K562 (cell line): ENCODE results near the gene RPTOR. TPM values are rescaled to one million over a fixed set of nuclear protein-coding genes. Genes with fewer than 3 reads are reported as not detected.

Experiments
- ATAC-seq: fragments of 200-7000 bp; cut with Tn5 transposase; 3 replicates; pipeline ENCODE4 v1.9.1; 2020; ENCODE audit warnings: moderate library complexity
- BruUV-seq: library from RNA; stranded (reverse); fragments of 400-500 nt; replicated peaks from 2 replicates; lab custom pipeline; 2021; lab: Mats Ljungman, UMichigan
- CTCF ChIA-PET: fragments of 300-600 bp; formaldehyde crosslinking; extraction: SDS; loops from one replicate; lab custom pipeline; 2021; ENCODE audit warnings: low intra/inter-chr PET ratio; lab: Yijun Ruan, JAX
- POLR2A ChIA-PET: fragments of 300-600, 350-650 bp; sonication (Branson Sonifier 250); formaldehyde crosslinking; extraction: SDS; loops from one replicate; lab custom pipeline; 2021; ENCODE audit warnings: antibody characterized with exemption, inconsistent platforms; lab: Yijun Ruan, JAX
- DNase-seq, 4 experiments: peaks; one replicate each; pipeline versions ENCODE4 v3.0.0 to v3.0.0-alpha.2; 2011 to 2018; ENCODE audit warnings: low spot score in 3 of 4, mixed read lengths in 3 of 4; ENCODE audit errors: extremely low read depth in 1 of 4
- FAIRE-seq: peaks from 2 replicates; lab custom pipeline; 2011; peaks lifted over from hg19 to GRCh38; lab: Jason Lieb, UNC
- H2AFZ ChIP-seq: 2 replicates; pipeline ENCODE4 v1.6.0; 2011; ENCODE audit warnings: low read depth, low read length, control low read depth, inconsistent platforms
- H3K27ac ChIP-seq: fragments of 200-600 bp; 3 replicates; pipeline ENCODE4 v1.8.0; 2011; ENCODE audit warnings: low read depth, mild to moderate bottlenecking, control low read depth, inconsistent platforms, low read length, moderate library complexity, mixed read lengths; ENCODE audit errors: extremely low read depth
- H3K27me3 ChIP-seq, 2 experiments: fragments of 300-600 bp in 1 of 2; 2 replicates in 1 of 2; 3 replicates in 1 of 2; pipeline versions ENCODE4 v1.6.0 to v1.8.0; 2011; ENCODE audit warnings: inconsistent platforms in 2 of 2, low read length in 2 of 2, mild to moderate bottlenecking in 1 of 2, mixed read lengths in 1 of 2, moderate library complexity in 1 of 2; ENCODE audit not compliant: control insufficient read depth in 2 of 2, insufficient read depth in 2 of 2
- H3K36me3 ChIP-seq: fragments of 300-600 bp; 3 replicates; pipeline ENCODE4 v1.8.0; 2011; ENCODE audit warnings: mild to moderate bottlenecking, low read length, inconsistent platforms; ENCODE audit not compliant: control insufficient read depth, insufficient read depth
- H3K4me1 ChIP-seq, 2 experiments: fragments of 200-600 bp in 1 of 2; replicated peaks in 1 of 2; 2 replicates in 1 of 2; 3 replicates in 1 of 2; pipeline versions ENCODE4 v1.5.1 to v1.8.0; 2011; ENCODE audit warnings: inconsistent platforms in 2 of 2, low read length in 2 of 2, mild to moderate bottlenecking in 1 of 2, mixed read lengths in 1 of 2, moderate library complexity in 1 of 2; ENCODE audit not compliant: control insufficient read depth in 2 of 2, insufficient read depth in 2 of 2
- H3K4me2 ChIP-seq: 2 replicates; pipeline ENCODE4 v1.6.1; 2011; ENCODE audit warnings: low read length, control low read depth, inconsistent platforms, mixed read lengths; ENCODE audit not compliant: insufficient read depth
- H3K4me3 ChIP-seq: fragments of 200-600 bp; sonication (generic), shearing (Covaris generic); 2 replicates; pipeline ENCODE4 v1.5.1; 2016; ENCODE audit warnings: control low read depth, inconsistent platforms
- H3K79me2 ChIP-seq: fragments of 200-600 bp; 3 replicates; pipeline ENCODE4 v1.8.0; 2011; ENCODE audit warnings: low read length, inconsistent platforms; ENCODE audit not compliant: control insufficient read depth, insufficient read depth
- H3K9ac ChIP-seq, 2 experiments: 2 replicates each; pipeline versions ENCODE4 v1.6.0 to v1.6.1; 2011; ENCODE audit warnings: low read depth in 2 of 2, low read length in 2 of 2, control low read depth in 1 of 2, inconsistent platforms in 1 of 2, mild to moderate bottlenecking in 1 of 2, mixed read lengths in 1 of 2; ENCODE audit not compliant: insufficient read depth in 1 of 2
- H3K9me1 ChIP-seq: one replicate; pipeline ENCODE4 v1.6.0; 2011; ENCODE audit warnings: inconsistent platforms, mild to moderate bottlenecking, low read length, moderate library complexity; ENCODE audit not compliant: control insufficient read depth, insufficient read depth
- H3K9me3 ChIP-seq: replicated peaks from 2 replicates; pipeline ENCODE4 v1.5.1; 2011; ENCODE audit warnings: low read depth, low read length, inconsistent platforms; ENCODE audit not compliant: control insufficient read depth, insufficient read depth
- H4K20me1 ChIP-seq: replicated peaks from 2 replicates; pipeline ENCODE4 v1.6.1; 2011; ENCODE audit warnings: low read length, inconsistent platforms, mixed read lengths; ENCODE audit not compliant: control insufficient read depth, insufficient read depth
- HMG20B ChIP-seq: fragments of 250-450 bp; sonication (Bioruptor Pico); IDR thresholded peaks from 2 replicates; pipeline ENCODE4 v1.5.0; 2021; ENCODE audit warnings: mild to moderate bottlenecking
- POLR2AphosphoS5 ChIP-seq: IDR thresholded peaks from 2 replicates; pipeline ENCODE4 v1.6.1; 2011; ENCODE audit warnings: mild to moderate bottlenecking, low read depth, low read length, moderate library complexity; ENCODE audit not compliant: control insufficient read depth, insufficient read depth
- ZBTB1 ChIP-seq: sonication (generic); formaldehyde crosslinking; IDR thresholded peaks from 2 replicates; pipeline ENCODE4 v1.8.1; 2023; ENCODE audit warnings: missing genetic modification reagents, low read depth, mild to moderate bottlenecking, borderline replicate concordance
- ZC3H11A ChIP-seq: IDR thresholded peaks from 2 replicates; pipeline ENCODE4 v1.6.1; 2012; ENCODE audit warnings: low read depth, low read length, improper control_type of control experiment
- ZNF239 ChIP-seq: fragments of 250-450 bp; sonication (Bioruptor Pico); IDR thresholded peaks from 2 replicates; pipeline ENCODE4 v1.4.0; 2020; ENCODE audit warnings: mild to moderate bottlenecking
- ZNF561 ChIP-seq: fragments of 450-650 bp; formaldehyde crosslinking; conservative IDR thresholded peaks from 2 replicates; pipeline ENCODE4 v1.4.0; 2020; ENCODE audit warnings: mild to moderate bottlenecking, moderate library complexity
- ZNF696 ChIP-seq: fragments of 250-450 bp; sonication (Bioruptor Pico); conservative IDR thresholded peaks from 2 replicates; pipeline ENCODE4 v1.4.0; 2020; ENCODE audit warnings: mild to moderate bottlenecking, moderate library complexity
- WGBS: fragments of 100-300 bp; shearing (Covaris generic); methylation state at CpG from one replicate; pipeline ENCODE4 v1.1.6; 2016; ENCODE audit warnings: low coverage, mixed read lengths; ENCODE audit not compliant: insufficient coverage; ENCODE audit errors: missing lambda C conversion rate; 5-methylcytosine and 5-hydroxymethylcytosine counted together
- in situ Hi-C: fragments of 300-500 bp; cut with MboI; formaldehyde crosslinking; loops from 4 replicates; pipeline ENCODE4 v1.15.0; 2018; ENCODE audit warnings: inconsistent platforms, mixed read lengths
- intact Hi-C: fragments of 100-400 bp; cut with micrococcal nuclease; formaldehyde crosslinking; loops from 2 replicates; pipeline ENCODE4 v1.14.2; 2022
- polyA plus RNA-seq, 8 experiments: library from polyadenylated mRNA; depleted of rRNA in 4 of 8; stranded (reverse) in 5 of 8; unstranded in 3 of 8; fragments of >200 nt; fragmentation: Nextera tagmentation in 2 of 8; fragmentation: Illumina TruSeq in 1 of 8; extraction: Ambion mirVana in 2 of 8; extraction: Trizol in 1 of 8; gene quantifications; 2 replicates each; pipeline versions ENCODE4 v1.2.1 to v1.2.3, GENCODE V29; 2011 to 2014; ENCODE audit warnings: inconsistent platforms in 1 of 8, missing spikeins in 1 of 8
- total RNA-seq, 7 experiments: library from RNA; depleted of rRNA in 6 of 7; stranded (reverse); fragments of >200 nt in 6 of 7; fragmentation: Illumina TruSeq in 2 of 7; extraction: Trizol in 2 of 7; gene quantifications; 2 replicates each; pipeline versions ENCODE4 v1.2.1 to v1.2.3, GENCODE V29; 2011 to 2021; ENCODE audit warnings: low replicate concordance in 1 of 7
- TF ChIP-seq, protein P1 (sequence below): sonication (generic); formaldehyde crosslinking; IDR thresholded peaks from 2 replicates; pipeline ENCODE4 v1.9.0; 2022; ENCODE audit warnings: mild to moderate bottlenecking, missing genetic modification reagents

Gene RPTOR
- total and polyA plus RNA-seq, 9 of the 15 experiments (the other 6 are each of a cell fraction or from before 2014, with no cell fraction given), result 0.24 to 54.1 (median 10.2) TPM

- DNase-seq (no peak), ATAC-seq (no peak), FAIRE-seq (no peak)
- ChIA-PET CTCF (no interaction called here), POLR2A (no interaction called here)
- 84% methylated on average over 31 of the region's 41 CpGs for WGBS
- Histone ChIP-seq H3K27ac (no peak overlapping the region), H3K4me1 (peaks cover 0 to 36% of the 10 kb centered on the region in 2 experiments; a peak in 2 of 5 replicates), H4K20me1 (no peaks in the 10 kb centered on the region), H3K4me3 (no peak overlapping the region), H3K9me1 (no peaks in the 10 kb centered on the region), H3K9ac (peak overlapping the region in 1 of 2 experiments; percentile 58; a peak in 1 of 4 replicates), H3K4me2 (no peak overlapping the region), H3K27me3 (no peaks in the 10 kb centered on the region), H3K79me2 (no peaks in the 10 kb centered on the region), H3K36me3 (peaks cover 17% of the 10 kb centered on the region; the same call in 1 of the 3 replicates), H3K9me3 (no peaks in the 10 kb centered on the region), H2AFZ (no peak overlapping the region)
- in situ Hi-C loops (no loop called here), intact Hi-C loops (no loop called here)
- BruUV-seq, result no TSS peak
- TF ChIP-seq ZNF561 (CRISPR knock-in tag) (no peak), POLR2AphosphoS5 (no peak), ZNF239 (CRISPR knock-in tag) (no peak), HMG20B (CRISPR knock-in tag) (no peak), ZBTB1 (no peak), ZNF696 (CRISPR knock-in tag) (no peak), ZC3H11A (no peak)
- TF ChIP-seq, protein P1, sequence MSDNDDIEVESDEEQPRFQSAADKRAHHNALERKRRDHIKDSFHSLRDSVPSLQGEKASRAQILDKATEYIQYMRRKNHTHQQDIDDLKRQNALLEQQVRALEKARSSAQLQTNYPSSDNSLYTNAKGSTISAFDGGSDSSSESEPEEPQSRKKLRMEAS (CRISPR knock-in tag), result no peak
Measured at GRCh38 chr17:80962356-80963329, 418.0 kb downstream of the RPTOR start.
